ENCODE measurements around the gene NUMA1.

Gene NUMA1

DNA sequence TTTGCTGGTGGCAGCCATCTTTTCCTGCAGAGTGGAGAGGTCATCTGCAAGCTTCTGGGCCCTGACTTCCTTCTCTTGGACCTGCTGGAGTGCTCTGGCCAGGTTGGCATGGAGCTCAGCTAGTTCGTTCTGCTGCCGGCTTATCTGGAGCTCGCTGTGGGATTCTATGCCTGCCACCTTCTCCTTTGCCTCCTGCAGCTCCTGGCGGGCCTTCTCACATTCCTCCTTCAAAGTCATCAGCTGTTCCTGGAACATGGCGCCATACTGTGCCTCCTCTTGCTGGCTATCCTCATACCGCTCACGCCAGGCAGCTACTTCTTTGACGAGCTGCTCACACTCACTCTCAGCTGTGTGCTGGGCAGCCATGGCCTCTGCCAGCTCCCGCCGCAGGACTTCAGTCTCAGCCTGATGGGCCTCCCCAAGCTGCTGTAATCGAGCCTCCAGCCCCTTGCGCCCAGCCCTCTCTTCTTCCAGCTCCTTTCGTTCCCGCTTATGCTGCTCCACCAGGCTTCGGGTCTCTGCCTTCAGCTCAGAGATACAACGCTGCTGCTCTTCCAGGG lies 65.5 kb downstream of the NUMA1 start:
- no peak for DNase-seq

DNA sequence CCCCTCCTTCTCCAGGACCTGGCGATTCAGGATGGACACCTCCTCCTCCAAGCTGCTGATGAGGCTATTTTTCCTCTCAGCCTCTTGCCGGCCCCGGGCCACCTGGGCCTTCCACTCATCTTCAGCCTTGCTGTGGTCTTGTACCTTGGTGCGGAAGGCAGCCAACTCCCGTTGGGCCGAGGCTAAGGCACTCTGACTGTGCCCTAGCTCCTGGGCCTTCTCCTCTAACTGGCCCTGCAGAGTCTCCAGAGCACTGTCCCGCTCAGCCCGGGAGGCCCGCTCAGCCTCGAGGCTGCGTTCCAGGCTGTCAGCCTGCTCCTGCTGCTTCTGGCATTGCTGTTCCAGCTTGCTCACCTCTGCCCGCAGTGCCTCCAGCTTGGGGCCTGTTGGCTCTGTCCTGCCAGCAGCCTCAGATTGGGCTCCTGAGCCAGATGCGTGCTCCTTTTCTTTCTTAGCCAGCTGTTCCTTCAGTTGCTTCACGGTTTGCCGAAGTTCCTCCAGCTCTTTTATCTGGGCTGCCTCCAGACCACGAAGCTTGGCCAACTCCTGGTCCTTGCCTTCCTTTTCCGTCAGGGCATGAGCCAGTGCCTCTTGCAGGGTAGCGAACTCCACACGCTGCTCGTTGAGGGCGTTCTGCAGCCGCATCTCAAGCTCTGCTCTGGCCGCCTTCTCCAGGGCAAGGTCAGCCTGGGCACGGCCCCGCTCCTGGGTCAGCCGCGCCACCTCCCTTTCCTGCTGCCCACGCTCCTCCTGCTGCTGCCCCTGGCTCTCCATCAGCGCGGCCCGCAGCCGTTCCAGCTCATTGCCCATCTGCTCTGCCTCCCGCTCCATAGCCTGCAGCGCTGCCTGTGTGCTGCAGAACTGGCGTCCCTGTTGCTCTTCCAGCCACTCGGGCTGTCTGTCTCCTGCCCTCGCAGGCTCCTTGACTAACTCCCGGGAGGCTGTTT lies 66.3 kb downstream of the NUMA1 start:
- no peak for DNase-seq

- DNase-seq = peak; percentile 52 to 76
Measured at GRCh38 chr11:72012897-72013721, 67.2 kb downstream of the NUMA1 start.

DNA sequence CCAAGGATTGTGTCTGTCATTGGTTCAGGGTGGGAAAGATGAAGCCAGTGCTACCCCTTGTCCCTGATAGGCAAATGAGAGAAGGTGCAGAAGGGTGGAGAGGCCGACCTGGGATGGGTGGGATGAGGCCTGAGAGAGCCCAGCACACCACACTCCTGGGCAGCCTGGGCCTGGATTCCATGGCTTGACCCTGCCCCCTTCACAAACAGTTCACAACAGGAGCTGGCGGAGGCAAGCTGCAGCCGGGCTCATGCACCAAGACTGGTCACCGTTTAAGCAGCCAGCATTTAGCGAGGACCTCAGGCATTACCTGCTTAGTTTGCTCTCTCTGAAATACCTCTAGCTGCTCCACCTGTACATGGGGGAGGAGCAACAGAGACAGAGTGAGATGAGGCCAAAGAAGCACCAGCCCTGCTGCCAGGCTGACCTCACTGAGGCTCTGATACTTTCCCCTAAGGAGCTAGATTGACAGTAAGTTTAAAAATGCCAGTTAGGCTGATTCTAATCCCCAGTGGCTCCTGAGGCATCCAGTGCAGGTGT lies 68.2 kb downstream of the NUMA1 start:
- DNase-seq = no peak

GRCh38 chr11:72010529-72011233 lies 69.7 kb downstream of the NUMA1 start:
- DNase-seq = peak in 1 of 2 donors; percentile 21

DNA sequence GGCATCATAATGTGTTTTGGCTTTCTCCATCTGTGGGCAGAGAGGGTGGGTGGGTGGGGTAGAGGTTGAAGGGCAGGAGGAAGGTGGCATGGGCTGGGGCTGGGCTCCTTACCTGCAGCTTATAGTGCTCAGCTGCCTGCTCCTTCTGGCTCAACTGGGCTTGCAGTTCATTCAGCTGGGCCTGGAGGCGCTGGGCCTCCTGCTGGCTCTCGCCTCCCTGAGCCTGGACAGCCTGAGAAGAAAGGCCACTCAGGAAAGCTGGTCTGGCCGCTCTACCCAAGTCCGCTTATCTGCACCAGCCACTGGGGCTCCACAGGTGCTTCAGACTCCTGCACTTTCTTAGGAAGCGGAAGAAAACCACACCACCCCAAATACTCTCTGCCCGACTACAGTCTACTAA lies 71.2 kb downstream of the NUMA1 start:
- DNase-seq = no peak

- DNase-seq = no peak
Measured at GRCh38 chr11:72008728-72009127, 71.6 kb downstream of the NUMA1 start.

GRCh38 chr11:72007587-72007986 lies 72.8 kb downstream of the NUMA1 start:
- no peak for DNase-seq

- no peak for DNase-seq
Measured at GRCh38 chr11:72007089-72007476, 73.3 kb downstream of the NUMA1 start.

GRCh38 chr11:72006309-72007088 lies 73.8 kb downstream of the NUMA1 start:
- DNase-seq = no peak

DNA sequence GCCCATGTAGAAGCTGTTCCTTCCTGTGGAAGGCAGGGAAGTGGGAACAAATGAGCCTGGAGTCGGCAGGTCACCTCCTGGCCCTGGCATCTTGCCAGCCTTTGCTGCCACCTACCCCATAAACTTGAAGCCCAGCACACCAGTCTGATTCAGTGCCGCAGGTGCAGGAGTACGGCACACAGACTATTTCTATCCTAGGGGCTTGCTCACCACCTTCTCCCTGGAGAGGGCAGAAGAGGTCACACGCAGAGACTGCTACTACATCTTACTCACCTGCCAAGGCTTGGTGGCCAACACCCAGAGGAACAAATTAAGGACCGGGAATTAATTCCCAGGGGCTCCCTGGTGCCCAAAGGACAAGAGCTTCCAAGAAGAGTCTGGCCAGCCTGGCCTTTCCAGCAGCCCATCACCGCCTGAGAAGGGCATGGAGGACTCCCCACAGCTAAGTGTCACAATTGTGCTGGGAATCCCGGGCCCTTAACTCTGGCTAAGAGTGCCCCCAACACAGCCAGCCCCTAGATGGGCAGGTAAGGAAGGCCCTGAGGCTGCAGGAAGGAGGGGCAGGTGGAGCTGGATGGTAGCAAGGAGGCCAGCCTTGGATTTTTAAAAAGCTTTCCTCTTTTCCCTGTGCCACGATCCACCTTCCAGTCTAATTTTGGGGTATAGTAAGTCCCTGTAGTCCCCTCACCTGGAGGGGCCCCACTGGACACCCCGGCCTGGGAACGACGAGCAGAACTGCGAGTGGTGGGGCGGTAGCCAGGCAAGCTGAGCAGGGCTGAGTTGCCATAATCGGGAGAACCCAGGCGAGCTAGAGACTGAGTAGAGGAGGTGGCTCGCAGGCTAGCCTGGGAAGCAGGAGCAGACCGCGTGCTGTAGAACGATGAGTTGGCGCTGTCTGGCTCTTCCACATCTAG lies 74.7 kb downstream of the NUMA1 start:
- DNase-seq = no peak

GRCh38 chr11:72004515-72005346 lies 75.6 kb downstream of the NUMA1 start:
- no peak for DNase-seq

GRCh38 chr11:72003776-72004171 lies 76.6 kb downstream of the NUMA1 start:
- no peak for DNase-seq

- DNase-seq = no peak
Measured at GRCh38 chr11:72002841-72003775, 77.2 kb downstream of the NUMA1 start.

- no peak for DNase-seq
Measured at GRCh38 chr11:72001834-72002591, 78.3 kb downstream of the NUMA1 start.

- DNase-seq = no peak
Measured at GRCh38 chr11:72001285-72001684, 79.1 kb downstream of the NUMA1 start.

DNA sequence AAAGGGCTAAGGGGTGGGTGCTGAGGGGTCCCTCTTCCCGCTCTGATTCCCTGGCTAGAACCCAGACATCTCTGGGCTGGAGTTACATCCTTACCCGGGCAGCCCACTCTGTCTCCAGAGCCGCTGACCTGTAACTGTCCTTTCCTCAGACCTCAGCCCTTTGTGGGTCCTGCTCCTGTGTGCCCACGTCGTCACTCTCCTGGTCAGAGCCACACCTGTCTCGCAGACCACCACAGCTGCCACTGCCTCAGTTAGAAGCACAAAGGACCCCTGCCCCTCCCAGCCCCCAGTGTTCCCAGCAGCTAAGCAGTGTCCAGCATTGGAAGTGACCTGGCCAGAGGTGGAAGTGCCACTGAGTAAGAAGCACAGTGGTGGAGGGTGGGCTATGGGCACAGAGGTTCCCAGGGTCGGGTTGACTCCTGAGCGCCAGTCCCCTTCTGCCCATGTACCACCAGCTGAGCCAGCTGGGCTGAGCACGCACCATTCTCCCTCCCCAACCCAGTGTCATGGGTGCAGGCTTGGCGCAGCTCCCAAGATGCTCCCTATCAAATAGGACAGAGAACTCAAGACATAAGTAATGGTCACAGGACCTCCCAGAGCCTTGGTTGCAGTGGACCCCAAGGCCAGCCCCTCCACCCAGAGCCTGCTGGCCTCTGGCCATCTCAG lies 80.0 kb downstream of the NUMA1 start:
- DNase-seq = no peak
